K562 (cell line): ENCODE results near the gene ACACB. TPM values are rescaled to one million over a fixed set of nuclear protein-coding genes. Genes with fewer than 3 reads are reported as not detected.

Experiments
- ATAC-seq: fragments of 200-7000 bp; cut with Tn5 transposase; 3 replicates; pipeline ENCODE4 v1.9.1; 2020; ENCODE audit warnings: moderate library complexity
- BruUV-seq: library from RNA; stranded (reverse); fragments of 400-500 nt; replicated peaks from 2 replicates; lab custom pipeline; 2021; lab: Mats Ljungman, UMichigan
- CTCF ChIA-PET: fragments of 300-600 bp; formaldehyde crosslinking; extraction: SDS; loops from one replicate; lab custom pipeline; 2021; ENCODE audit warnings: low intra/inter-chr PET ratio; lab: Yijun Ruan, JAX
- POLR2A ChIA-PET: fragments of 300-600, 350-650 bp; sonication (Branson Sonifier 250); formaldehyde crosslinking; extraction: SDS; loops from one replicate; lab custom pipeline; 2021; ENCODE audit warnings: antibody characterized with exemption, inconsistent platforms; lab: Yijun Ruan, JAX
- DNase-seq, 4 experiments: peaks; one replicate each; pipeline versions ENCODE4 v3.0.0 to v3.0.0-alpha.2; 2011 to 2018; ENCODE audit warnings: low spot score in 3 of 4, mixed read lengths in 3 of 4; ENCODE audit errors: extremely low read depth in 1 of 4
- FAIRE-seq: peaks from 2 replicates; lab custom pipeline; 2011; peaks lifted over from hg19 to GRCh38; lab: Jason Lieb, UNC
- H2AFZ ChIP-seq: 2 replicates; pipeline ENCODE4 v1.6.0; 2011; ENCODE audit warnings: low read depth, low read length, control low read depth, inconsistent platforms
- H3K27ac ChIP-seq: fragments of 200-600 bp; 3 replicates; pipeline ENCODE4 v1.8.0; 2011; ENCODE audit warnings: low read depth, mild to moderate bottlenecking, control low read depth, inconsistent platforms, low read length, moderate library complexity, mixed read lengths; ENCODE audit errors: extremely low read depth
- H3K27me3 ChIP-seq, 2 experiments: fragments of 300-600 bp in 1 of 2; 2 replicates in 1 of 2; 3 replicates in 1 of 2; pipeline versions ENCODE4 v1.6.0 to v1.8.0; 2011; ENCODE audit warnings: inconsistent platforms in 2 of 2, low read length in 2 of 2, mild to moderate bottlenecking in 1 of 2, mixed read lengths in 1 of 2, moderate library complexity in 1 of 2; ENCODE audit not compliant: control insufficient read depth in 2 of 2, insufficient read depth in 2 of 2
- H3K36me3 ChIP-seq: fragments of 300-600 bp; 3 replicates; pipeline ENCODE4 v1.8.0; 2011; ENCODE audit warnings: mild to moderate bottlenecking, low read length, inconsistent platforms; ENCODE audit not compliant: control insufficient read depth, insufficient read depth
- H3K4me1 ChIP-seq, 2 experiments: fragments of 200-600 bp in 1 of 2; replicated peaks in 1 of 2; 2 replicates in 1 of 2; 3 replicates in 1 of 2; pipeline versions ENCODE4 v1.5.1 to v1.8.0; 2011; ENCODE audit warnings: inconsistent platforms in 2 of 2, low read length in 2 of 2, mild to moderate bottlenecking in 1 of 2, mixed read lengths in 1 of 2, moderate library complexity in 1 of 2; ENCODE audit not compliant: control insufficient read depth in 2 of 2, insufficient read depth in 2 of 2
- H3K4me2 ChIP-seq: 2 replicates; pipeline ENCODE4 v1.6.1; 2011; ENCODE audit warnings: low read length, control low read depth, inconsistent platforms, mixed read lengths; ENCODE audit not compliant: insufficient read depth
- H3K4me3 ChIP-seq: fragments of 200-600 bp; sonication (generic), shearing (Covaris generic); 2 replicates; pipeline ENCODE4 v1.5.1; 2016; ENCODE audit warnings: control low read depth, inconsistent platforms
- H3K79me2 ChIP-seq: fragments of 200-600 bp; 3 replicates; pipeline ENCODE4 v1.8.0; 2011; ENCODE audit warnings: low read length, inconsistent platforms; ENCODE audit not compliant: control insufficient read depth, insufficient read depth
- H3K9ac ChIP-seq, 2 experiments: 2 replicates each; pipeline versions ENCODE4 v1.6.0 to v1.6.1; 2011; ENCODE audit warnings: low read depth in 2 of 2, low read length in 2 of 2, control low read depth in 1 of 2, inconsistent platforms in 1 of 2, mild to moderate bottlenecking in 1 of 2, mixed read lengths in 1 of 2; ENCODE audit not compliant: insufficient read depth in 1 of 2
- H3K9me1 ChIP-seq: one replicate; pipeline ENCODE4 v1.6.0; 2011; ENCODE audit warnings: inconsistent platforms, mild to moderate bottlenecking, low read length, moderate library complexity; ENCODE audit not compliant: control insufficient read depth, insufficient read depth
- H3K9me3 ChIP-seq: replicated peaks from 2 replicates; pipeline ENCODE4 v1.5.1; 2011; ENCODE audit warnings: low read depth, low read length, inconsistent platforms; ENCODE audit not compliant: control insufficient read depth, insufficient read depth
- H4K20me1 ChIP-seq: replicated peaks from 2 replicates; pipeline ENCODE4 v1.6.1; 2011; ENCODE audit warnings: low read length, inconsistent platforms, mixed read lengths; ENCODE audit not compliant: control insufficient read depth, insufficient read depth
- ASH1L ChIP-seq: fragments of 450-650 bp; IDR thresholded peaks from 2 replicates; pipeline ENCODE4 v1.6.1; 2018; ENCODE audit warnings: borderline replicate concordance, mild to moderate bottlenecking, low read depth; ENCODE audit not compliant: partially characterized antibody
- CBX2 ChIP-seq: fragments of 200-600 bp; sonication (generic); IDR thresholded peaks from one replicate; pipeline ENCODE4 v1.6.1; 2012; ENCODE audit warnings: mild to moderate bottlenecking, low read length, inconsistent platforms; ENCODE audit not compliant: insufficient read depth, poor library complexity, severe bottlenecking
- KLF16 ChIP-seq: IDR thresholded peaks from 2 replicates; pipeline ENCODE4 v1.6.1; 2016; ENCODE audit warnings: antibody characterized with exemption
- NFIX ChIP-seq: fragments of 250-450 bp; sonication (Bioruptor Pico); IDR thresholded peaks from 2 replicates; pipeline ENCODE4 v1.4.0; 2020; ENCODE audit warnings: low read depth, mild to moderate bottlenecking, moderate library complexity
- POLR2AphosphoS5 ChIP-seq: IDR thresholded peaks from 2 replicates; pipeline ENCODE4 v1.6.1; 2011; ENCODE audit warnings: mild to moderate bottlenecking, low read depth, low read length, moderate library complexity; ENCODE audit not compliant: control insufficient read depth, insufficient read depth
- PRMT5 ChIP-seq: sonication (generic); formaldehyde crosslinking; IDR thresholded peaks from 2 replicates; pipeline ENCODE4 v1.5.0; 2020; ENCODE audit warnings: missing genetic modification reagents
- ZBTB17 ChIP-seq: fragments of 450-650 bp; formaldehyde crosslinking; IDR thresholded peaks from 2 replicates; pipeline ENCODE4 v1.4.0; 2020; ENCODE audit warnings: mild to moderate bottlenecking
- ZNF134 ChIP-seq: fragments of 250-450 bp; sonication (Bioruptor Pico); conservative IDR thresholded peaks from 2 replicates; pipeline ENCODE4 v1.4.0; 2020
- ZNF354B ChIP-seq: fragments of 250-450 bp; sonication (Bioruptor Pico); IDR thresholded peaks from 2 replicates; pipeline ENCODE4 v1.4.0; 2020
- WGBS: fragments of 100-300 bp; shearing (Covaris generic); methylation state at CpG from one replicate; pipeline ENCODE4 v1.1.6; 2016; ENCODE audit warnings: low coverage, mixed read lengths; ENCODE audit not compliant: insufficient coverage; ENCODE audit errors: missing lambda C conversion rate; 5-methylcytosine and 5-hydroxymethylcytosine counted together
- in situ Hi-C: fragments of 300-500 bp; cut with MboI; formaldehyde crosslinking; loops from 4 replicates; pipeline ENCODE4 v1.15.0; 2018; ENCODE audit warnings: inconsistent platforms, mixed read lengths
- intact Hi-C: fragments of 100-400 bp; cut with micrococcal nuclease; formaldehyde crosslinking; loops from 2 replicates; pipeline ENCODE4 v1.14.2; 2022
- polyA plus RNA-seq, 8 experiments: library from polyadenylated mRNA; depleted of rRNA in 4 of 8; stranded (reverse) in 5 of 8; unstranded in 3 of 8; fragments of >200 nt; fragmentation: Nextera tagmentation in 2 of 8; fragmentation: Illumina TruSeq in 1 of 8; extraction: Ambion mirVana in 2 of 8; extraction: Trizol in 1 of 8; gene quantifications; 2 replicates each; pipeline versions ENCODE4 v1.2.1 to v1.2.3, GENCODE V29; 2011 to 2014; ENCODE audit warnings: inconsistent platforms in 1 of 8, missing spikeins in 1 of 8
- total RNA-seq, 7 experiments: library from RNA; depleted of rRNA in 6 of 7; stranded (reverse); fragments of >200 nt in 6 of 7; fragmentation: Illumina TruSeq in 2 of 7; extraction: Trizol in 2 of 7; gene quantifications; 2 replicates each; pipeline versions ENCODE4 v1.2.1 to v1.2.3, GENCODE V29; 2011 to 2021; ENCODE audit warnings: low replicate concordance in 1 of 7
- TF ChIP-seq, protein P1 (sequence below): fragments of 450-650 bp; formaldehyde crosslinking; IDR thresholded peaks from 2 replicates; pipeline ENCODE4 v1.4.0; 2020; ENCODE audit warnings: mild to moderate bottlenecking, moderate library complexity

Gene ACACB
- total and polyA plus RNA-seq, 9 of the 15 experiments (the other 6 are each of a cell fraction or from before 2014, with no cell fraction given) = 0.10 to 2.5 (median 0.83) TPM

DNA sequence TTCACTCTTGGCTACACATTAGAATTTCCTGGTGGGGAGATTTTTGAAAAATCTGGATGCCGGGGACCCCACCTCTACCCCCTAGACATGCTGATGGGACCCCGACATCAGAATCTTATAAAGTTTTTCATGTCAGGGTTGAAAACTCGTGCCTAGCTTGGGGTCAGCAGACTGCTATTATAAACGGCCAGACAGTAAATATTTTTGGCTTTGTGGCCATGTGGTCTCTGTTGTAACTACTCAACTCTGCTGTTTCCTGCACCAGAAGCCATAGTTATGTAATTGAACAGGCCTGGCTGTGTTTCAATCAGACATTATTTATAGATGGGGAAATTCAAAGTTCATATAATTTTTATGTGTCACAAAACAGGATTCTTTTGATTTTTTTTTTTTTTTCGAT lies 41.6 kb downstream of the ACACB start:
- DNase-seq = no peak
- Histone ChIP-seq H3K9me1 (no peaks in the 10 kb centered on the region), H4K20me1 (no peaks in the 10 kb centered on the region), H3K27ac (no peak overlapping the region), H3K36me3 (no peaks in the 10 kb centered on the region), H3K9ac (no peak overlapping the region), H3K4me3 (no peak overlapping the region), H3K9me3 (no peaks in the 10 kb centered on the region), H3K79me2 (no peaks in the 10 kb centered on the region), H2AFZ (no peak overlapping the region), H3K4me2 (no peak overlapping the region), H3K27me3 (peaks cover 12 to 45% of the 10 kb centered on the region in 2 experiments; a peak in 4 of 5 replicates), H3K4me1 (peaks cover 8 to 16% of the 10 kb centered on the region in 2 experiments; a peak in 4 of 5 replicates)
- in situ Hi-C loops = no loop called here
- TF ChIP-seq ZNF134 (no peak), CBX2 (peak; percentile 49)
- CTCF ChIA-PET = interaction anchor here (0.5 kb wide), 1 partner anchor 368 kb away, joined by 3 read pairs; no protein-coding TSS in a partner anchor
- no peak for FAIRE-seq
- intact Hi-C loops = no loop called here
- ATAC-seq = no peak
- WGBS = 13% methylated on average over 5 of the region's 5 CpGs
- POLR2A ChIA-PET = interaction anchor here (0.5 to 0.8 kb wide), 2 partner anchors 35 to 38 kb away, joined by 3 to 4 read pairs; no protein-coding TSS in a partner anchor
- BruUV-seq = no TSS peak

DNA sequence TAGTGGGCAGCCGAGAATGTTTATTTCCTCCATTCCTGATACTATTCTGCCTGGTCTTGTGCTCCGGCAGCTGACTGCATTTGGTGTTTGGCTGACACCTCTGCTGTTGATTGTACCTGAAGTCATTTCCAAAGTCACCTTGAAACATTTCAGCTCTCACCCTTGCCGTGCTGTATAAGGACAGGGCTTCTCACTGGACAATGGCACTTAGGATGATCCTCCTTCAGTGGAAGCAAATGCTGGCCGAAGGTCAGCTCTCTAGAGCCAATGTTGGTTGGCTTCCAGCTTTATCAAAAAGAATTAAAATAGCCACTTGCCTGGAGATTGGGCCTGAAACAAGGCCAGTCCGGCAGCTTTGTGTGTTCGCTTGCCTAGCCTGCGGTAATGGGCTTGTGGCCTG lies 44.0 kb downstream of the ACACB start:
- ChIA-PET POLR2A (interaction anchor here (0.6 to 0.7 kb wide), 3 partner anchors 21 to 29 kb away, joined by 3 to 4 read pairs (median 3); no protein-coding TSS in a partner anchor), CTCF (no interaction called here)
- no peak for FAIRE-seq
- no peak overlapping the region for H3K4me3 ChIP-seq
- no peaks in the 10 kb centered on the region for H3K9me3 ChIP-seq
- no peak overlapping the region for H2AFZ ChIP-seq
- H4K20me1 ChIP-seq = 0 out of 2 replicates have a peak, but pooled peaks cover 3% of the 10 kb centered on the region
- no TSS peak for BruUV-seq
- no peak for DNase-seq
- no peaks in the 10 kb centered on the region for H3K9me1 ChIP-seq
- H3K27me3 ChIP-seq = peaks cover 18 to 55% of the 10 kb centered on the region in 2 experiments; a peak in 4 of 5 replicates
- H3K4me2 ChIP-seq = no peak overlapping the region
- H3K4me1 ChIP-seq = no peaks in the 10 kb centered on the region
- intact Hi-C loops = no loop called here
- H3K27ac ChIP-seq = no peak overlapping the region
- in situ Hi-C loops = no loop called here
- peak overlapping the region in 1 of 2 experiments; percentile 16; a peak in 1 of 4 replicates for H3K9ac ChIP-seq
- no peaks in the 10 kb centered on the region for H3K36me3 ChIP-seq
- no peaks in the 10 kb centered on the region for H3K79me2 ChIP-seq
- TF ChIP-seq ZBTB17 (CRISPR knock-in tag) (no peak), KLF16 (no peak), ASH1L (no peak), NFIX (no peak), POLR2AphosphoS5 (no peak), PRMT5 (no peak), ZNF354B (CRISPR knock-in tag) (no peak)
- TF ChIP-seq, protein P1, sequence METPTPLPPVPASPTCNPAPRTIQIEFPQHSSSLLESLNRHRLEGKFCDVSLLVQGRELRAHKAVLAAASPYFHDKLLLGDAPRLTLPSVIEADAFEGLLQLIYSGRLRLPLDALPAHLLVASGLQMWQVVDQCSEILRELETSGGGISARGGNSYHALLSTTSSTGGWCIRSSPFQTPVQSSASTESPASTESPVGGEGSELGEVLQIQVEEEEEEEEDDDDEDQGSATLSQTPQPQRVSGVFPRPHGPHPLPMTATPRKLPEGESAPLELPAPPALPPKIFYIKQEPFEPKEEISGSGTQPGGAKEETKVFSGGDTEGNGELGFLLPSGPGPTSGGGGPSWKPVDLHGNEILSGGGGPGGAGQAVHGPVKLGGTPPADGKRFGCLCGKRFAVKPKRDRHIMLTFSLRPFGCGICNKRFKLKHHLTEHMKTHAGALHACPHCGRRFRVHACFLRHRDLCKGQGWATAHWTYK (CRISPR knock-in tag) = no peak
- WGBS = 37% methylated on average over 7 of the region's 7 CpGs
- ATAC-seq = no peak
